Measurements from ENCODE around the gene ATXN1. TPM values are rescaled to one million over a fixed set of nuclear protein-coding genes. Genes with fewer than 3 reads are reported as not detected.

The ATXN1 gene
- total RNA-seq (ENCODE audit: low replicate concordance) = 18.3 and 27.5 TPM in 2 replicates

DNA sequence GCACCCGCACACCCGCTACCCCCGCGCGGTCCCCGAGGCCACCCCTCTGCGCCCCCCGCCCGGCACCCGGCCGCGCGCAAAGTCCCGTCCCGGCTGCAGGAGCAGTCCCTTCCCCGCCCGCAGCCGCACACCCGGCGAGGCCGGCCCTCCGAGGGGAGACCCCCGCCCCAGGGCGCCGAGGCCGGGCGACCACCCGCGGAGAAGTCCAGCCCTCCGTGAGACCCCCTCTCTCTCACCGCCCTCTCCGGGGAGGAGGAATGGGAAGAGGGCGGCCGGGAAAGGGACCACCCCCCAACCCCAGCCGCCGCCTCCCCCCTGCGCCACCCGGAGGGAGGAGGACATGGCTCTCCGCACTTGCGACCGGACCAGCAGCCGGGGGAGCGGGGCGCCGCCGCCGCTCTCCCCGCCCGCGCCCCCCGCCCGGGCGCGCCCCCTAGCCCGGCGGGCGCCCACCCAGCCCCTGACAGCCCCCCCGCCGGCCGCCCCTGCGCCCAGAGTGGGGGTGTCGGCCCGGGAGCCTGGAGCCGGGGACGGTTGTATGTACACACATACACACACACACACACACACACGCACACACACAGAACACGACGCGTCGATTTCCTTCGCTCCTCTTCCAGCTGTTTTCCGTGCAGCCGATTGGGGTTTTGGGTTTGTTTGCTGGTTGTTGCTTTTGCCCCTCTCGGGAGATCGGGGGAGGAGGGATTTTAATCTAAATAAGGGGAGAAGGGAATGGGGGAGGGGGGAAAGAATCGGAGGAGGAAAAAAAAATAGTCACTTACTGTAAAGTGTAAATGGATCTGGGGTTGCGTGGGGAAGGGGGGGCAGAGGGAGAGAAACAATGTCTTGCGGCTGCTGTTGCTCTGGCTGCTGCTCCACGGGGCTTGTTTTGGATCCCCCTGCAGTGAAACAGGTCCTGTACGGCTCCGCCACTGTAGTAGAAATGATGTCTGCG is at the start of gene ATXN1:
TSS of gene ATXN1 (minus strand) at position 945 of the 955 bp plus-strand sequence.

